ENCODE data around the gene XK.

DNA sequence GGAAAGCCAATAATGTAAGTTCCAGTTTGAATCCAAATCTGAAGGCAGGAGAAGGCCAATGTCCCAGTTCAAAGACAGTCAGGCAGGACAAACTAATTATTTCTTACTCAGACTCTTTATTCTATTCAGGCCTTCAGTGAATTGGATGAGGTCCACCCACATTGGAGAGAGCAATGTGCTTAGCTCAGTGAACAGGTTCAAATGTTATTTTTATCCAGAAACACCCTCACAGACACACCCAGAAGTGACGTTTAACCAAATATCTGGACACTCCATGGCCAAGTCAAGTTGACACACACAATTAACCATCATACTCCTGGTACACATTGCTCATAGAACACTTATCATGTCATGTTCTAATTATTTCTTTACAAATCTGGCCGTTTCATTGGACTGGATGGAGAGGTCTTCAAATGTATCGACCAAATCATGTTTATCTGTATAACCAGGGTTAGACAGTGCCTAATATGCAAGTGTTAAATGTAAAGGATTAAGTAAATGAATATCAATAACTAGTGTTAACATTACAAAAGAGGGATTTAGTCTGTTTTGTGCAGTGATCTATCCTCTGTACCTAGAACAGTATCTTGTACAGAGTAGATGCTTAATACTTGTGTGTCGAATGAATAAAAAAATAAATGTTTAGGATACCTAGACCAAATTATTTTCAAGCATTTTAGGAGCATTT, 27.1 kb upstream of the XK start:
- TF ChIP-seq, protein P1, sequence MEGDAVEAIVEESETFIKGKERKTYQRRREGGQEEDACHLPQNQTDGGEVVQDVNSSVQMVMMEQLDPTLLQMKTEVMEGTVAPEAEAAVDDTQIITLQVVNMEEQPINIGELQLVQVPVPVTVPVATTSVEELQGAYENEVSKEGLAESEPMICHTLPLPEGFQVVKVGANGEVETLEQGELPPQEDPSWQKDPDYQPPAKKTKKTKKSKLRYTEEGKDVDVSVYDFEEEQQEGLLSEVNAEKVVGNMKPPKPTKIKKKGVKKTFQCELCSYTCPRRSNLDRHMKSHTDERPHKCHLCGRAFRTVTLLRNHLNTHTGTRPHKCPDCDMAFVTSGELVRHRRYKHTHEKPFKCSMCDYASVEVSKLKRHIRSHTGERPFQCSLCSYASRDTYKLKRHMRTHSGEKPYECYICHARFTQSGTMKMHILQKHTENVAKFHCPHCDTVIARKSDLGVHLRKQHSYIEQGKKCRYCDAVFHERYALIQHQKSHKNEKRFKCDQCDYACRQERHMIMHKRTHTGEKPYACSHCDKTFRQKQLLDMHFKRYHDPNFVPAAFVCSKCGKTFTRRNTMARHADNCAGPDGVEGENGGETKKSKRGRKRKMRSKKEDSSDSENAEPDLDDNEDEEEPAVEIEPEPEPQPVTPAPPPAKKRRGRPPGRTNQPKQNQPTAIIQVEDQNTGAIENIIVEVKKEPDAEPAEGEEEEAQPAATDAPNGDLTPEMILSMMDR (IDR thresholded peaks at IDR 0.05) = no peak
- no peak for TF ChIP-seq POLR2A (IDR thresholded peaks at IDR 0.05)
- no peak for TF ChIP-seq POLR2AphosphoS5 (IDR thresholded peaks at IDR 0.05)
